AG20443 (cell line): ENCODE data around the gene RNASEH2C.
A peak's percentile ranks its signal among the peaks of the same experiment; 100 is the strongest.
"Not testable (repeated sequence)": the region's sequence is repeated elsewhere in the genome, so short reads cannot be mapped to it uniquely, and the experiment has no call there.

ENCODE experiments used
- DNase-seq: peaks from one replicate; pipeline ENCODE4 v3.0.0; 2012; ENCODE audit warnings: low spot score, mixed read lengths

RNASEH2C gene

GRCh38 chr11:65720211-65720934, at the start of gene RNASEH2C:
TSS of gene RNASEH2C (minus strand) at chr11:65720798. CDS start at chr11:65720758, 40 bp downstream.
- DNase-seq: peak; percentile 93

GRCh38 chr11:65767806-65768205, 47.2 kb upstream of the RNASEH2C start:
- DNase-seq: not testable (repeated sequence)

GRCh38 chr11:65767406-65767805, 46.8 kb upstream of the RNASEH2C start:
- DNase-seq: no peak

- peak; percentile 61 for DNase-seq
Observed at GRCh38 chr11:65766535-65766934, 45.9 kb upstream of the RNASEH2C start.

- no peak for DNase-seq
Observed at GRCh38 chr11:65764434-65764833, 43.8 kb upstream of the RNASEH2C start.

- not testable (repeated sequence) for DNase-seq
Observed at GRCh38 chr11:65762816-65763215, 42.2 kb upstream of the RNASEH2C start.

- not testable (repeated sequence) for DNase-seq
Observed at GRCh38 chr11:65762169-65762568, 41.6 kb upstream of the RNASEH2C start.

GRCh38 chr11:65745049-65745448, 24.5 kb upstream of the RNASEH2C start:
- DNase-seq: no peak

- DNase-seq: no peak
Observed at GRCh38 chr11:65744699-65745042, 24.1 kb upstream of the RNASEH2C start.

GRCh38 chr11:65744026-65744698, 23.6 kb upstream of the RNASEH2C start:
- peak; percentile 67 for DNase-seq

- DNase-seq: no peak
Observed at GRCh38 chr11:65743681-65744025, 23.1 kb upstream of the RNASEH2C start.

- DNase-seq: no peak
Observed at GRCh38 chr11:65742353-65742752, 21.8 kb upstream of the RNASEH2C start.

GRCh38 chr11:65741185-65741584, 20.6 kb upstream of the RNASEH2C start:
- no peak for DNase-seq

GRCh38 chr11:65739022-65739421, 18.4 kb upstream of the RNASEH2C start:
- DNase-seq: no peak

- no peak for DNase-seq
Observed at GRCh38 chr11:65736810-65737209, 16.2 kb upstream of the RNASEH2C start.

GRCh38 chr11:65735111-65735510, 14.5 kb upstream of the RNASEH2C start:
- not testable (repeated sequence) for DNase-seq

GRCh38 chr11:65730461-65730860, 9.9 kb upstream of the RNASEH2C start:
- no peak for DNase-seq

- no peak for DNase-seq
Observed at GRCh38 chr11:65727865-65728264, 7.3 kb upstream of the RNASEH2C start.

- no peak for DNase-seq
Observed at GRCh38 chr11:65726660-65727059, 6.1 kb upstream of the RNASEH2C start.

GRCh38 chr11:65722261-65722660, 1.7 kb upstream of the RNASEH2C start:
- no peak for DNase-seq

- peak; percentile 67 for DNase-seq
Observed at GRCh38 chr11:65719871-65720210, 757 bp downstream of the RNASEH2C start.

GRCh38 chr11:65718964-65719492, 1.6 kb downstream of the RNASEH2C start:
- peak; percentile 43 for DNase-seq

GRCh38 chr11:65718531-65718930, 2.1 kb downstream of the RNASEH2C start:
- no peak for DNase-seq

- no peak for DNase-seq
Observed at GRCh38 chr11:65717906-65718305, 2.7 kb downstream of the RNASEH2C start.
